Stimulated activated CD8-positive, alpha-beta memory T cell treated with anti-CD3 and anti-CD28 coated beads, Interleukin-7, amount 100 ng/mL, for 24 hours (primary cell): ENCODE results near the gene PLEKHJ1.

Experiments
- DNase-seq: peaks from one replicate; pipeline ENCODE4 v3.0.0-alpha.2; 2020; ENCODE audit warnings: low read depth

The PLEKHJ1 gene

DNA sequence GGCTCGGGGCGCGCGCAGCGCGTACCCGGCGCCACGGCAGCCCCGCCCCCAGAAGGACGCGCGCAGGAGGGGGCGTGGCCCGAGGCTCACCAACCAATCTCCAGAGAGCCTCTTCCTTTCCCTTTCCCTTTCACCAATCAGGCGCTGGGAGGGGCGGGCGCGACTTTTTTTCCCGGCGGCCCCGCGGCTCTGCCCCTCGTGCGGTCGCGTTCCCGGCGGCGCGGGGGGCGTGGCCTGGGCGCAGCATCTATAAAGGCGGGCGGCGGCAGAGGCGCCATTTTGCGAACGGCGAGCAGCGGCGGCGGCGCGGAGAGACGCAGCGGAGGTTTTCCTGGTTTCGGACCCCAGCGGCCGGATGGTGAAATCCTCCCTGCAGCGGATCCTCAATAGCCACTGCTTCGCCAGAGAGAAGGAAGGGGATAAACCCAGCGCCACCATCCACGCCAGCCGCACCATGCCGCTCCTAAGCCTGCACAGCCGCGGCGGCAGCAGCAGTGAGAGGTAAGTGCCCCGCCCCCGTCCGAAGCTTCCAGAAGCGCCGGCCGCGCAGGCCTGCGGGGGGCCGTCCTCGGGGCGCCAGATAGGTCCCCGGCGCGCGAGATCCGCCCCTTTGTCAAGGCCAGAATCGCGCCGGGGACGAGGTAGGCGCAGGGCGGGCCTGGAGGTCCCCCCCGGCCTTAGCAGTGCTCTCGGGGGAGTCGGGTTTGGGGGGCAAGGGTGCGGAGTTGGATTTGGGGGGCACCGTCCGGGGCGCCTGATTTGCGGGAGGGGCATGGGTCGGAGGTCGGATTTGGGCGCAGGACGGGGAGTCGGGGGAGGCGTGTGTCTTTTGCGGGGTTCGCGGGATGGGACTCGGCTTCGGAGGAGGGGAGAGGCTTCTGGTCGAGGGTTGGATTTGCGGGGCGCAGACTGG, 33.4 kb upstream of the PLEKHJ1 start:
- DNase-seq = peak; percentile 97

DNA sequence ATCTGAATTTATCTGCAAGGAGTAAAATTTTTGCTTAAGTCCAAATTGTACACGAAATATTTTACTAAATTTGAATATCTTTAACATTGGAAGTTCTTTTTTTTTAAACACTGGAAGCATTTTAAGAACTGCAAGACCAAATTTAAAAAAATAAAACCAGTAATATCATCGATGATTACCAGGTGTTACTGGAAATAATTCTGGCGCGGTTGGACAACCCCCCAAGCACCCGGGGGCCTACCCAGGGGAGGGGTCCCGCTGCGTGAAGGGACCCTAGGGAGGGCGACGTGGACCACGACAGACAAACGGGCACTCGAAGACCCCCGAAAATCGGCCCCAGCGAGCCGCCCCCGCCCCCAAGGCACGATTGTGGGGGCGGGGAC, 32.7 kb upstream of the PLEKHJ1 start:
- no peak for DNase-seq

DNA sequence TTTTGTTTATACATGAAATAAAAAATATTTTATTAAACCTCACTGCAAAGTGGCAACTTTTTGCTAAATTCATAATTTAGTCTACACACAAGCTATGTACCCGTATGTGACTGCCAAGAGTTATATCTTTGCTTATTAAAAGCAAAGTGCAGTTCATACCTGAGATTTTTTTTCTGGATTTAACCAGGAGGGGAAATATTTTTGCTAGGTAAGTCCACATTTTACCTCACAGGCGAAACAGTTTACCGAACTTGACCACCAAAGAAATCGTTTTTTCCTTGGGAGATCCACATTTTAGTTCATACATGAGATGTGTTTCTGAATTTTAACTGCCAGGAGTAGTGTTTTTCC, 32.3 kb upstream of the PLEKHJ1 start:
- DNase-seq = no peak

DNA sequence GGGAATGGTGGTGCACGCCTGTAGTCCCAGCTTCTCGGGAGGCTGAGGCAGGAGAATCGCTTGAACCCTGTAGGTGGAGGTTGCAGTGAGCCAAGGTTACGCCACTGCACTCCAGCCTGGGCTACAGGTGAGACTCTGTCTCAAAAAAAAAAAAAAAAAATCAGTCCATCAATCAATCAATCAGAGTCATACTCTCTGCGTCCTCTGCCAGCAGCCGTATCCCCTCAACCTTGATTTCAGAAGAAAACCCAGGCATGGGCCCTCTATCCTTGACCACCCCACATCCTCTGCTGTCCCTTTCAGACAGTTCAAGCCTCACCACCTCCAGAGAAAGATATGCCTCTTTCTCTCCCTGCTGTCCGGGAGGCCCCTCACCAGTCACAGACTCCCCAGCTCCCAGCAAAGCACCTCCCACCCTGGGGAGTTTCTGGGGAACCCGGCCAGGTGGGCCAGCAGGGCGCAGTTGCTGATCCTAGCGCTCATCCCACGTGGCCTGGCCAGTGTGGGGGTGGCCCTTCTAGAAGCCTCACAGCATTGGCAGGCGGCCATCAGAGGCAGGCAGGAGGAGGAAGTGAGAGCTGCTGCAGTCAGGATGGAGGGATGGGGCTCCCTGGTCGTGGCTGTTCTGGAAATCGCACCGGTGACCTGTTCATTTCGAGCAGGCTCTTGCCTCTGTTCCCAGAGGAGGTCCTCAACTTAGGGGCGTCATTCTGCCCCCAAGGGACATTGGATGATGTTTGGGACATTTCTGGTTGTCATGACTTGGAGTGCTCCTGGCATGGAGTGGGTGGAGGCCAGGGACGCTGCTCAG, 30.3 kb upstream of the PLEKHJ1 start:
- no peak for DNase-seq

DNA sequence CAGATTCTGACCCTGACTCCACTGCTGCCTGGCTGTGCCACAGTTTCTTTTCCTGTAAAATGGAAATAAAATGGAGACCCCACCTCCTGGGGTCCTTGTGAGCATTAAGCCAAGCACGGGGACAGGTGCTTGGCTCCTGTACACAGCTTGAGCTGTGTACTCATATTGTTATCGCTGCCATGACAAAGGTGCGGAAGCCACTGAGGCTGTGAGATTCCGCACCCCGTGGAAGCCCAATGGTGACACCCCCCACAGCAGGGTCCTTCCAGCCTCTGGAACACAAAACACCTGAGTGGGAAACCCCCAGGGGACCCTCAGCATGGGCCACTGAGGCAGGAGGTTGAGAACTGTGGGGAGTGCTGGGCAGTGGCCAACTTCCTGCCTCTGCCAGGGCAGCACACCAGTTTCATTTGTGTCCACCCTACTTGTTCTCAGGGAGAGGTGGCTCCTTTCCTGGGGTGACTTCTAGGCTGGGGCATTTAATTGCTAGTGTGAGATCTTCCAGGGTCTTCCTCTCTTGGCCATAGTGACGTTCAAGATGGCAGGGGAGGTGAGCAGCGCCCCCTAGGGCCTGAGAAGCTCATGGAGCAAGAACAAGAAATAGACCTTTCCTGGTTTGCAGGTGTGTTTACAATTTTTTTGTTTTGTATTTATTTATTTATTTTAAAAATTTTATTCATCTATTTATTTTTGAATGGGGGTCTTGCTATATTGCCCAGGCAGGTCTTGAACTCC, 25.5 kb upstream of the PLEKHJ1 start:
- DNase-seq = no peak

DNA sequence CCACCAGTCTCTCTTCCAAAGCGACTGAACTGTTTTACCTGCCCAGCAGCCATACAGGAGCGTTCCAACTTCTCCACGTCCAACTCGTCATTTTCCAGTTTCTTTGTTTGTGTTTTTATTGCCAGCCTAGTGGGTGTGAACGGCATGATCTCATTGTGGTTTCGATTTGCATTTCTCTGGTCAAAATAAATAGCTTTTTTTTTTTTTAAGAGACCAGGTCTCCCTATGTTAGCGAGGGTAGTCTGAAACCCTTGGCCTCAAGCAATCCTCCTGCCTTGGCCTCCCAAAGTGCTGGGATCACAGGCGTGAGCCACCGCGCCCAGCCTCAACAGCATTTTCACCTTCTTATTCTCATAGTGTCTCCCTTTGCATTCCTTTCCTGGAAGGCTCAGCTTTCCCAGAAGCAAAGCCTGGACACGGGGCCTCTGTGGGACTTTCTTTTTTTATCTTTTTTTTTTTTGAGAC, 24.2 kb upstream of the PLEKHJ1 start:
- DNase-seq = no peak

DNA sequence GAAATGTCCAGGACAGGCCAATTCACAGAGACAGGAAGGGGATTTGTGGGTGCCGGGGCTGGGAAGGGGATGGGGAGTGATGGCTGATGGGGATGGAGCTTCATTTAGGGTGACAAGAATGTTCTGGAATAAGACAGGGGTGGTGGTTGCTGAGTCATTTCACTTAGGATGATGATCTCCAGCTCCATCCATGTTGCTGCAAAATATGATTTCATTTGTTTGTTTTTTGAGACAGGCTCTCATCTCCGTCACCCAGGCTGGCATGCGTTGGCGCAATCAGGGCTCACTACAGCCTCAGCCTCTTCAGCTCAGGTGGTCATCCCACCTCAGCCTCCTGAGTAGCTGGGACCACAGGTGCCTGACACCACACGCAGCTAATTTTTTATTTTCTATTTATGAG, 23.2 kb upstream of the PLEKHJ1 start:
- DNase-seq = no peak

DNA sequence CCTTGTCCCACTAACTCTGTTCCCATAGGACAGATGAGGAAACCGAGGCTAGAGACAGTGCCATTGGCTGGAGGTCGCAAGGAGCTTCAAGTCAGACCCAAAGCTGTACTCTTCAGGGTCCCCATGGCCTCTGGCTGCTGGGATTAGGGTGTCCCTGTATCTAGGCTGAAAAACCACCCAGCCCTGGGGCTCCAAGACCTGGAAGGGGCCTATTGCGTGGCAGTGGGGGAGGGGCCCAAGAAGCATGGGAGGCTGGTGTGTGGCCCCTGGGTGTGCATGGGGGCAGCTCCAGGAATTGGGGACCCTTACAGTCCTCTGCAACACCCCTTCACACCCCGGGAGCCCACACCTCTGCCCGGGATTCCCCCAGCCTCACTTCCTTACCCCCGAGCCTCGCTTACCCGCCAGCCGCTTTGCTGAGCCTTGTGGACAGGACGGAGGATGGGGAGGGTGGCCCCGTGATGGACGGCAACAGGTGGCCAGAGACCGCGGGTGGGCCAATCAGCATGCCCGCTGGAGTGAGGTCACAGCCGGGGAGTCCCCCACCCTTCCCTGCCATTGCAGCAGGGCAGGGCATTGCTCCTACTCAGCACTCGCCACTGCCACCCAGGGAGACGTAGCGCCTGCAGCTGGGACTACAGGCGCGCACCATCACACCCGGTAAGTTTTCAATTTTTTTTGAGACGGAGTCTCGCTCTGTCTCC, 20.0 kb upstream of the PLEKHJ1 start, which contains the start of gene JSRP1:
Gene JSRP1, minus strand, starts transcription at position 436 of the 704 bp plus-strand sequence. CDS start 1,103 bp downstream, outside the sequence.
- no peak for DNase-seq

DNA sequence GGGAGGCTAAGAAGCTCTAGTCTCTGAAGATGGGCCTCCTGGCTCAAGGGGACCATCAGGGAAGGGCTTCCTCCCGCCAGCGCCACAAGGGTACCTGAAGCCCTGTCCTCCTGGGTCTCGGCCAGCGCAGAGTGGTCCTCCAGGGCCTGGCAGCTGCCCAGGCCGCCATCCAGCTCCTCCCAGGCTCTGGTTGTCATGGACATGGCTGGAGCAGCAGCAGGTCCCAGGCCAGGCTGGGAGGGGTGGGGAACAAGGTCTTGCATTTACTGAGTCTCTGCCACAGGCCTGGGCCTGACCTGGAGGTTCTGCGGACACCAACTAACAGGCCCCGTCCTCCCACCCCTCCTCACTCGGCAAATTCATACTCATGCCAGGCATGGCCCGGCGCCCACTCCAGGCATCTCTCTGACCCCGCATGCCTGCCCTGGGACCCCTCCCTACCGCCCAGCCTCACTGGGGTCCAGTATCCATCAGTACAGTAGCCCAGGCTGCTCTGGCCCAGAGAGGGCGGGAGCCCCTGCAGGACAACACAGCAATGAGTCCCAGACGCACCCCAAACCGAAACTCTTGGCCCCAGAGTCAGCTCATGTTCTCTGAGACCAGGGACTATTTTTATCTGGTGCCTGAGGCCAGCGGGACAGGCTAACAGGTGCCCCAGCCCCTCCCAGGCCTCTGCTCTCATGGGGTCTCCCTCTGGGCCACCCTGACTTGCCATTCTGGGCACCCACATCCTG, 19.1 kb upstream of the PLEKHJ1 start:
- no peak for DNase-seq

DNA sequence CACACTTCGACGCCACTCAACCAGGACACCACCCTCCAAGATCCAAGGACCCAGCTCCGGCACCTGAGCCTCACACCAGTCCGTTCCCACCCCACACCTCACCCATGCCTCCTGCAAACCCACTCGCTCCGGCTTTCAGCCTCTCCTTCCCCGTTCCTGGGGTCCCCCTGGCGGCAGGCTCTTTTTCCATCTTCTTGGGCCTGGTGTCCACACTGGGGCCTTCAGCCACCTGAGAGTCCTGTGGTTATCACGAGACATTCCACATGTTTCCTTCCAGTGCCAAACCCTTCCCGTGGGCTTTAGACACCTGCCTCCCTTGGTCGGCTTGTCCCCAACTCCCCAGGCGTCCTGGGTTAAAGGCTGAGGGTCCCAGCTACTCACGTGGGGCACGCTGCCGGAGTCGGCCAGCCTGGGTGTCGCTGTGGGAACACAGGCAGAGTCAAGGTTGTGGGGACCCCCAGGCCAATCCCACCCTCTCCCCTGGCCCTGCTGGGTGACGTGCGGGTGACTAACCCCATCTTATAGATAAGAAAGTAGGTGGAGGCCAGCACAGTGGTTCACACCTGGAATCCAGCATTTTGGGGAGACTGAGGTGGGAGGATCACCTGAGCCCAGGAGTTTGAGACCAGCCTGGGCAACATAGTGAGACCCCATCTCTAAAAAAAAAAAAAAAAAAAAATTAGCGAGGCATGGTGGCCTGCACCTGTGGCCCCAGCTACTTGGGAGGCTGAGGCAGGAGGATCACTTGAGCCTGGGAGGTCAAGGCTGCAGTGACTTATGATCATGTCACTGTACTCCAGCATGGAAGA, 18.1 kb upstream of the PLEKHJ1 start:
- DNase-seq = no peak

DNA sequence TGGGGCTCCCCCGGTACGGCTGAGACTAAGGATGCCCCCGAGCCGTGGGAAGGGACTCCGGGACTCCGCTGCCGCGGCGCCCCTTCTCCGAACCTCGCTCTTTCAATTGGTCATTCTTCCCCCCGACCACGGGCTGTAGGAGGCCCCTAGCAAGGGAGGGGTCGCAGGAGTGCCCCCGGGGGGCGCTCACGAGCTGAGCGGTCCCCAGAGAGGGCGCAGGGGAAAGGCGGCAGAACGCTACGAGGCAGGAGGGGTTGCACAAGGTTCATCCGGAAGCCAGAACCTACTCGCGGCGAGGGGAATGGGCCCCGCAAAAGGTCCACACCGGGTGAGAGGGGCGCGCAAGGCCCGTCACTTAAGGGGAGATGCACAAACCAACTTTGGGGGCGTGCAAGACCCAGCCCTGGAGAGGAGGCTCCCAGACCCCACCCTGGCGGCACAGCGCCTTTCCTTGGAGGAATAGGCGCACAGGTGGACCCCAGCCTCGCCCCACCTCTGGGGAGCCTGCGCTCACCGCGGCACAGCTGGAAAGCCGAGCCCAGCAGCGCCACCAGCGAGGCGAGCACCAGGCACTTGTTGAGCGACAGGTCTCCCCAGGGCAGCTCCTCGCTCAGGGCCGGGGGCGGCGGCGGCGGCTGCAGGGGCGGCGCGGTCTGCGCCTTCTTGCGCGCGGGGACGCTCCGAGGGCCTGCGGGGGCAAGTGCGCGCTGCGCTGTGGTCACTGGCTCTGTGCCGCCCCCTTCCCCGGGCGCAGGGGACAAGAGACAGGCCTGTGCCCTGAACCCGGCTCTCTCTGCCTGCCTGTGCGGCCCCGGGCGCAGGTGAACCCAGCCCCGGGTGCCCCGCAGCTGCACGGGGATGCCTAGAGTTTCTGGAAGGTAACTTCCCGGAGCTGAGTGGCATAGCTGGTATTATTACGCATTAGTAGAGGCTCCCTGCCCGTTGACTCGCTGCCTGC, 17.3 kb upstream of the PLEKHJ1 start:
- no peak for DNase-seq

DNA sequence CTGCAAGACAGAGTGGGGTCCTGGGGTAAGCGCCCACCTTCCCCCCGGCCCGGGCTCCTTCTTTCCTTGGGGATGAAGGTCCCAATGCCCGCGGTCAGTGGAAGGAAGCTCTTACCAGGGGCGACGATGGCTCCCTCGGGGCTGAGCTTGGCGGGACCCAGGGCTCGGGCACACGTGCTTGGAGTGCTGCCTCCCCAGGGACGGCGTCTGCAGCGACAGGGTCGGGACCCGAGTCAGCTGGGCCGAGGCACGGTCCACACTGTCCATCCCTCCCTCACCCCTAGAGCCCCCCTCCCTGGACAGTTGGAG, 16.6 kb upstream of the PLEKHJ1 start:
- DNase-seq = no peak

DNA sequence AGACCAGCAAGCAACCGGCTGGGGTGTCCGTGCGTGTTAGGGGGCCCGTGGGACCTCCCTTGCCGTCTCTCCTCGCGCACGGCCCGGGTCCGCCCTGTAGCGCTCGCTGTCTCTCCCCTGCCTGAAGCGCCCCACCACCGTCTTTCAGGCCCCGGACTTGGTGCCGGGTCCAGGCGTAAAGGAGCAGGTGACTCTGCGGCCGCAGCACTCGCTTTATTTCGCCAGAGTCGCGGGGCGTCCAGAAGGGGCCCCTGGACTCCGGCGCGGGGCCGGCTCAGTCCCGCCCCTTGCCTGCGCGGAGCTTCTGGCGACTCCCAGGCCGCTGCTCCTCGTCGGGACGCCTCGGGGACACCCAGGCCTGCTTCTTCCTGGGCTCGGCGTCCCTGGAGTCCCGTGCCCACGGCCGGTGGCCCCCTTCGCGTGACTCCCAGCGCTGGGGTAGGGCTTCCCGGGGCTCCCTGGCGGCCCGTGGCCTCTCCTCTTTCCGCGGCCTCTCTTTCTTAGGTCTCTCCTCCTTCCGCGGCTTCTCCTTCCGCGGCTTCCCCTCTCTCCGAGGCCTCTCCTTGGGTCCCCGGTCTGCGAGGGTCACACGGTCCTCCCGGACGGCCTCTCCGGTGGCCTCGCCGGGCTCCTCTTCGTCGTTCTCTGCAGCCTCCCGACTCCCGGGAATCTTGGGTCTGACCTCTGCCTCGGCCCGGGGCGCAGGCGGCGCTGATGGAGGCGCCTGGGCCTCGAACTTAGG, 16.1 kb upstream of the PLEKHJ1 start:
- no peak for DNase-seq

DNA sequence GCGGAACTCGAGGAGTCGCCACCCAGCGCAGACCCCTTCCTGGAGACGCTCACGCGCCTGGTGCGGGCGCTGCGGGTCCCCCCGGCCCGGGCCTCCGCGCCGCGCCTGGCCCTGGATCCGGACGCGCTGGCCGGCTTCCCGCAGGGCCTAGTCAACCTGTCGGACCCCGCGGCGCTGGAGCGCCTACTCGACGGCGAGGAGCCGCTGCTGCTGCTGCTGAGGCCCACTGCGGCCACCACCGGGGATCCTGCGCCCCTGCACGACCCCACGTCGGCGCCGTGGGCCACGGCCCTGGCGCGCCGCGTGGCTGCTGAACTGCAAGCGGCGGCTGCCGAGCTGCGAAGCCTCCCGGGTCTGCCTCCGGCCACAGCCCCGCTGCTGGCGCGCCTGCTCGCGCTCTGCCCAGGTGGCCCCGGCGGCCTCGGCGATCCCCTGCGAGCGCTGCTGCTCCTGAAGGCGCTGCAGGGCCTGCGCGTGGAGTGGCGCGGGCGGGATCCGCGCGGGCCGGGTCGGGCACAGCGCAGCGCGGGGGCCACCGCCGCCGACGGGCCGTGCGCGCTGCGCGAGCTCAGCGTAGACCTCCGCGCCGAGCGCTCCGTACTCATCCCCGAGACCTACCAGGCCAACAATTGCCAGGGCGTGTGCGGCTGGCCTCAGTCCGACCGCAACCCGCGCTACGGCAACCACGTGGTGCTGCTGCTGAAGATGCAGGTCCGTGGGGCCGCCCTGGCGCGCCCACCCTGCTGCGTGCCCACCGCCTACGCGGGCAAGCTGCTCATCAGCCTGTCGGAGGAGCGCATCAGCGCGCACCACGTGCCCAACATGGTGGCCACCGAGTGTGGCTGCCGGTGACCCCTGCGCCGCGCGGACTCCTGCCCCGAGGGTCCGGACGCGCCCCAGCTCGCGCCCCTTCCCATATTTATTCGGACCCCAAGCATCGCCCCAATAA, 15.3 kb upstream of the PLEKHJ1 start:
- no peak for DNase-seq

DNA sequence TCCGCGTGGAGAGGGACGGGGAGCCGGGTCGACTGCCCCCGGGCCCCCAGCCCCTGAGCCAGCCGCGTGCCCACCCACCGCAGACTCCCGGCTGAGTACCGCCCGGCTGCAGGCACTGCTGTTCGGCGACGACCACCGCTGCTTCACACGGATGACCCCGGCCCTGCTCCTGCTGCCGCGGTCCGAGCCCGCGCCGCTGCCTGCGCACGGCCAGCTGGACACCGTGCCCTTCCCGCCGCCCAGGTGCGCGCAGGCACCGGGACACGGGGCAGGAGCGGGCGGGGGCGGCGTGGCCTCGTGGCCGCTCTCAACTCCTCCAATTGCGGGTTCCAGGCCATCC, 14.6 kb upstream of the PLEKHJ1 start:
- no peak for DNase-seq

DNA sequence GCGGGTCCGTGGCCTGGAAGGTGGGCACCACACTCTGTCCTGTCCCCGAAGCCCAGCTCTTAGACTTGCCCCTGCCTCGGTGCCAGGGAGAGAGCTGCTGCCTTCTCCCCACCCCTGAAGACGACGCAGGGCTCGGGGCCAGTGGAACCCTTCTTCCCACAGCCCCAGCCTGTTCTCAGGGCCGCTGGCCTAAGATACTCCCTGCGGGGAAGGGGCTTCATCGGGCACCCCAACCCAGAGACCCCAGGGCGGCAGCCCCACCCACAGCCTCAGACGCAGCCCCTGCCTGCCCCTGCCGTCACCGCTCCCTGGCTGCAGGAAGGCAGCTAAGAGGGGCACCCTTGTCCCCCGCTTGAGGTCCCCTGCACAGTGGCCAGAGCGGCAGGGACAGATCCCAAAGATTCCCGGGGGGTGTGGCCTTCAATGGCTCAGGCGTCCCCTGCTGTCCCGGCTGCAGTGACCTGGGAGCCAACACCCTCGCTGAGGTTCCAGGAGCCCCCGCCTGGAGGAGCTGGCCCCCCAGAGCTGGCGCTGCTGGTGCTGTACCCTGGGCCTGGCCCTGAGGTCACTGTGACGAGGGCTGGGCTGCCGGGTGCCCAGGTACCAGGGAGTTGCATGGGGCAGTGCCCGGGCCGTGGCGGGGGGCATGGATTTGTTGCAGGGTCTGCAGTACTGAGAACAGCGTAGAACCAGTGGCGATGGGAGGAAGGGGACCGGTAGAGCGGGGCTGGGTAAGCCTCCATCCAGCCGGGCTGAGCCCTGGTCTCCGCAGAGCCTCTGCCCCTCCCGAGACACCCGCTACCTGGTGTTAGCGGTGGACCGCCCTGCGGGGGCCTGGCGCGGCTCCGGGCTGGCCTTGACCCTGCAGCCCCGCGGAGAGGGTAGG, 14.0 kb upstream of the PLEKHJ1 start:
- DNase-seq = no peak
